GM21576 (cell line): ENCODE results near the gene ZMAT5.

ENCODE experiments used
- ATAC-seq: cut with Tn5 transposase; IDR thresholded peaks from one replicate; pipeline ENCODE4 v1.9.1; 2021; ENCODE audit warnings: mild to moderate bottlenecking, moderate library complexity; ENCODE audit not compliant: unreplicated experiment

Gene ZMAT5

GRCh38 chr22:29766632-29767170 is at the start of gene ZMAT5:
TSS of gene ZMAT5 (minus strand) at chr22:29767007. CDS start at chr22:29748544, 18,463 bp downstream.
- ATAC-seq = peak; percentile 86

GRCh38 chr22:29816539-29816938 is 49.7 kb upstream of the ZMAT5 start:
- no peak for ATAC-seq

DNA sequence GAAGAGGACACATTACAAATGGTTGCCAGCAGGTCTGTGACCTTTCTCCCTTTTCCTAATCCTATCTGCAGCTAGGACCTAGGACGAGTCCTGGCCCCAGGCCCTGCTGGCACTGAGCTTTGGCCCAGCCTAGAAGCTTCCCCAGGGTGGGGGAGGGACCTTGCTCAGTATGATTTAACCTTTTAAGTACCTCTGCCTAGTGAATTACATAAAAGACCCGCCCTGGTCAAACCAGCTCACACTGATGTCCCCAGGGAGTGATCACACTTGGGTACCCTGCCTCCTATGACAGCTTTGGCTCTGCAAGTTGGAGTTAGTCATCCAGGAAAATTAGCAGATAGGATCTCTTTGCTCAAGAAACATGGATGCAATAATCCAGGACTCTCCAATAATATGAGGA is 49.3 kb upstream of the ZMAT5 start:
- ATAC-seq = no peak

DNA sequence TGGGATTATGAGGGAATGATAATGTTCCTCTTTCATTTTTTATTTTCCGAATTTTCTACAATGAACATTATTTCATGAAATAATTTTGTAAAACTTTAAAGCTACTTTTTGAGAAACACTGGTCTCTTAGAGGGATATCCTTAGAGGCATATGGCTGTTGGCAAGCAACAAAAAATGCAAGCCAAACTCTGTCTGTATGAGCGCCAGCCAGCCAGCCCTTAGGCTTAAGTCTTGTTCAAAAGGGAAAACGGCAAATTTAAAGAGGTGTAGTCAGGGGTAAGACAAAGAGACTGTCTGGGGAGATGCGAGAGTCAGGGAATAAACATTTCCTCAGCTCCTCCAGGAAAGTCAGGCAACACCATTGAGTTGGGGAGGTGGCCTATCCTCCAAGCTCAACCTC is 48.8 kb upstream of the ZMAT5 start:
- ATAC-seq = no peak

- ATAC-seq = no peak
Measured at GRCh38 chr22:29814003-29814402, 47.2 kb upstream of the ZMAT5 start.

GRCh38 chr22:29813563-29813962 is 46.8 kb upstream of the ZMAT5 start:
- ATAC-seq = no peak

GRCh38 chr22:29813126-29813525 is 46.3 kb upstream of the ZMAT5 start:
- no peak for ATAC-seq

GRCh38 chr22:29811377-29811776 is 44.6 kb upstream of the ZMAT5 start:
- ATAC-seq = no peak

DNA sequence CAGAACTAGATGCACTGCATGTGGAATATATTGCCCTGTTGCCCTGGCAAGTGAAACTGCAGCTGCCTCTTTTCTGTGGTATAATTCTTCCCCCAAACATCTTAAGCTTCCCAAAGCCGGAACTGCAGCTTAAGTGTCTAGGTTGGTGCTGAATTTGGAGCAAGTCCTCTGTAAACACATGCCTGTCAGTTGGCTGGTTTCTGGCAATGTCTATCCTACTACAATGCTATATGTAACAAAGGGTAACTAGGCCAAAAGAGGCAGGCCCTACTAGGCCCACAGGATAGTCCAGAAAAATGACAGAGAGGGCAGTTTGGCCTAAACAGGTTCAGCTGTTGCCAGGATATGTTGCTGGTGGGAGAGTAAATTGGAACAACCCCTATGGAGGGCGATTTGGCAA is 43.4 kb upstream of the ZMAT5 start:
- no peak for ATAC-seq

GRCh38 chr22:29806196-29806595 is 39.4 kb upstream of the ZMAT5 start:
- ATAC-seq = no peak

- ATAC-seq = no peak
Measured at GRCh38 chr22:29804985-29805384, 38.2 kb upstream of the ZMAT5 start.

DNA sequence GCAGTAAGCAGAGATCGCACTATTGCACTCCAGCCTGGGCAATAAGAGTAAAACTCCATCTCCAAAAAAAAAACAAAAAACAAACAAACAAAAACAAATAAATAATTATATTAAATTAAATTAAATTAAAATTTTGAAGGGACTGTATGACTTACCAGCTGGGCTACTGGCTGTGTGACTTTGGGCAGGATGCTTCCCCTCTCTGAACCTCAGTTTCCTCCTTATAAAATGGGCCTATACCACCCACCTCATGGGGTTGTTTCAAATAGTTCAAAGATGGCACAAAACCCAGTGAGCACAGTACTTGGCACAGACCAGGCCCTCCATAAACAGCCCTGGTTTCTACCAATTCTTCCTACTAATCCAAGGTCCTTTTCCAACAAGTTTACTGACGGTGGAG is 36.4 kb upstream of the ZMAT5 start:
- no peak for ATAC-seq

- no peak for ATAC-seq
Measured at GRCh38 chr22:29801796-29802195, 35.0 kb upstream of the ZMAT5 start.

DNA sequence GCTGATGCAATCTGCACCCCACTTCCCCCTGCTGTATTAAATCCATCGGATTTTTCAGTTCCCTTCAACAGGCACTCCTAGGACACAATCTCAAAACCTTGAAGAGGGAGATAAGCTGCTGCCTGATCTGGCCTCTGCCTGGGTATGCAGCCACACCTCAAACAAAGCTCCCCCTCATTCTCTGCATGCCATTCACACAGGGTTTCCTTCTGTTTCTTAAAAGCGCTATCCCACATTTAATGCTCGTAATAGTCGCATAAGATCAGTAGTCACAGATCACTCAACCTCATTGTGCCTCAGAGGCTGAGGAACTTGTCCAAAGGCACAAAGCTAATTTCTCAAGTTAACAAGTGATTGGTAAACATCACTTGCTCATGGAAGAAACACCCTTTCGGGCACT is 34.3 kb upstream of the ZMAT5 start:
- ATAC-seq = no peak

GRCh38 chr22:29799217-29799680 is 32.4 kb upstream of the ZMAT5 start:
- ATAC-seq = no peak

DNA sequence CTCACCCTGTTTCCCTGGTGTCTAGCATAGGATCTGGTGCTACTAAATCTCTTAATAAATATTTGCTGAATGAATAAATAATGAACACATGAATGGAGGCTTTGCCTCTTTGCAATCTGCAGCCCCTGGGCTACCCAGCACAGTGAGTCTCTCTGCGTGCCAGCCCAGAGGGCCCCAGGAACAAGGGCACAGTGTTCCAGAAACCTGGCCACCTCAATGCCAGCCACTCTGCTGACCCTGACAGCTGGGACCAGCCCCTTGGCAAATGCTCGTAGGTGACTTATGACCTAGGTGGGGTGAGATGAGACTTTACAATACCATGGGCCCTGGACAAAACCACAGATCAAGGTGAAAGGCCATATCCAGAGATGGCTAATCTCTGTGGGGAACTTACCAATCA is 32.0 kb upstream of the ZMAT5 start:
- ATAC-seq = no peak

- no peak for ATAC-seq
Measured at GRCh38 chr22:29798318-29798717, 31.5 kb upstream of the ZMAT5 start.

DNA sequence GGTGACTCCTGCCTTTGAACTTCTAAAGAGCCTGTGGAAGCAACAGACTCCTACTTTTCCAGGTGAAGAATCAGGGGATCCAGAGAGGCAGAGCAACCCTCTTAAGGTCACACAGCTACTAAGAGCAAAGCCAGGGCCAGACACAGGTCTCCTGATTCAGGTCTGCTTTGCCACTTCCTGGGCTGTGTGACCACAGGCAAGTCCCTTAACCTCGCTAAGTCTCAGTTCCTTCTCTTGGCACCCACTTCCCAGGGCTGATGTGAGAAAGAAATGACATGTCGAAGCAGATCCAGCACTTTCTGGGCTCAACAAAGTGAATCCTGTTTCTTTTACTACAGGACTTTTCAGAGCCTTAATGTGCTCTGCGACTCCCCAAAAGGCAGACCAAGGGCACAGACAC is 30.5 kb upstream of the ZMAT5 start:
- no peak for ATAC-seq

DNA sequence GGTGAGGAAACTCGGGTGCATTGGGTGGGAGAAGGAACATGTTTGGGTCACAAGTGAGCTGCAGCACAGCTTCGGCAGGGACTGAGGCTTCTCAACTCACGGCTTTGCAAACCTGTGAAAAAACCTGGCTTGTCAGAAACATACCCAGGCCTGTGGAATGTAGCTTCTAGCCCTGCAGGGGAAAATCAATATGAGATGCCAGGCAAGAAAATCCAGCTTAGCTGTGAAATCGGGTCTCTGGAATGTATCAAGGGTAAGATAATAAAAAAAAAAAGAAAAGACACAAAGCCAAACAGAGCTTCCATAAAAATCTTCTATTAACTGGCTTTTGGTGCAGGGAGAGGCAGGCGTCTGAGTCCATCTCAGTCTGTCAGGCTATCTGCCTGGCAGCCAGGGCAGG is 28.9 kb upstream of the ZMAT5 start:
- no peak for ATAC-seq

- ATAC-seq = no peak
Measured at GRCh38 chr22:29793396-29793795, 26.6 kb upstream of the ZMAT5 start.

DNA sequence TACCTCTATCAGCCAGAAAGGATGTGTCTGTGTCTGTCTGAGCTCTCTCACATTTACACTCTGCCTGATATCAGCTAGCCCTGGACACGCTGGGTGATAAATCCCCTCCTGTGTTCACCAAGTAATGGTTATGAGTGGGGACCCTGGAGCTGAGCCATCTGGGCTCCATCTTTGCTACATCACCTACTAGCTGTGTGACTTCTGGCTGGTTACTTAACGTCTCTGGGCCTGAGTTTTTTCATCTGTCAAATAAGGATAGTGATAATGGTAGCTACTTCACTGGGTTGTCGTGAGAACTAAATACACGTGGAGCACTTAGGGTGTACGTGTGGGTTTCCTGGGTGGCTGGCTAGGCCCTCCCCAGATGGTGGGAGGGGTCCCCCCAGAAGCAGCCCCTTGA is 23.3 kb upstream of the ZMAT5 start:
- ATAC-seq = no peak

DNA sequence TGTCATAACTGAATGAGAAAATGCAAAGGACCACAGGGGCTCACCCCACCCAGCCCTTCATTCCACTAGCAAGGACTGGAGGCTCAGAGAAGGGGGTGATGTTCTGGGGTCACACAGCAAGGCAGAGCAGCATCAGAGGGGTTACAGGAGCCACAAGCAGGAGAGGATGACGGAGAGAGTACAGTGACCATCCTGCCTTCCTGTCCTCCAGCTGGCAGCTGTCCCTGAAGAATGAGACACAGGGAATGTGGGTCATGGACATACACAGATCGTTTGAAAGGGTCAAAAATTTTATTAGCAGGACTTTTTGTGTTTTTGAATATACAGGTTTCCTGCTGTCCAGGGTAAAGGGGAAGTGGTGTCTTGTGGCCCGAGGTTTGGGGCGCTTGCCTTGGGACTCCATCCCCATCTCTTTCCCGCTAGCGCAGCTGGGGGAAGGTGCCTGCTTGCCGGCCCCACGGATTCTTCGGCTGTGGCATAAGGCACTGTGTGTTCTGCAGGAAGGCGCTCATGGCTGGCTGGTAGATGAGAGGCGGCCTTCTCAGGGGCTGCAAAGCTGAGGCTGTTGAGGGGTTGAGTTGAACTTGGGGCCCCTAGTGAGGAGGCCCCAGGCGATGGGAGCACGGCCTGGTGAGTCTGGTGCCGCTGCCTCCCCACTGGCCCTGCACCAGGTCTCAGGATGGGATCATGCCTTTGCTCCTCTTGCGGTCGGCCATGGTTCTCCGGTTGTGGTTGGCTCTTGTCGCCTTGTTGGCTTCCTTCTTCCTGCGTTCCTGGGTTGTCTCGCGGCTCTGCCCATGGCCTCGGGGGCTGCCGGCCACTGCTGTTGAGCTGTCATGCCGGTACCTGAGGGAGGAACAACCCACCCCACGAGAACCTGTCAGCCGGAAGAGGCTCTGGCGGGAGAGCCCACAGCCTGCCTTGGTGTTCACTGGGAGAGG is 21.8 kb upstream of the ZMAT5 start:
- no peak for ATAC-seq
